SK-N-SH treated with all-trans-retinoic acid at 6 μM for 48 hours (cell line): ENCODE data around the gene FOXJ3.

ENCODE experiments used
- ATAC-seq: fragments of 200-7000 bp; cut with Tn5 transposase; 3 replicates; pipeline ENCODE4 v1.9.1; 2020; ENCODE audit warnings: mild to moderate bottlenecking, moderate library complexity
- ARNTL ChIP-seq: fragments of 450-650 bp; formaldehyde crosslinking; IDR thresholded peaks from 2 replicates; pipeline ENCODE4 v1.5.0; 2020; ENCODE audit warnings: low read depth, mild to moderate bottlenecking, moderate library complexity, borderline replicate concordance
- BACH2 ChIP-seq: fragments of 250-450 bp; sonication (Bioruptor Pico); IDR thresholded peaks from 2 replicates; pipeline ENCODE4 v1.9.0; 2021; ENCODE audit warnings: mild to moderate bottlenecking, borderline replicate concordance
- CREB5 ChIP-seq: fragments of 250-450 bp; sonication (Bioruptor Pico); IDR thresholded peaks from 2 replicates; pipeline ENCODE4 v1.5.1; 2020; ENCODE audit warnings: low read depth, mild to moderate bottlenecking, moderate library complexity
- CSDC2 ChIP-seq: fragments of 250-450 bp; sonication (Bioruptor Pico); IDR thresholded peaks from 2 replicates; pipeline ENCODE4 v1.5.0; 2020; ENCODE audit warnings: mild to moderate bottlenecking, moderate library complexity
- CSRNP3 ChIP-seq: fragments of 250-450 bp; sonication (Bioruptor Pico); IDR thresholded peaks from 2 replicates; pipeline ENCODE4 v1.5.1; 2021; ENCODE audit warnings: mild to moderate bottlenecking, moderate library complexity
- ESRRG ChIP-seq: fragments of 250-450 bp; sonication (Bioruptor Pico); IDR thresholded peaks from 2 replicates; pipeline ENCODE4 v1.6.1; 2021; ENCODE audit warnings: mild to moderate bottlenecking
- GLIS3 ChIP-seq: fragments of 250-450 bp; sonication (Bioruptor Pico); IDR thresholded peaks from 2 replicates; pipeline ENCODE4 v1.5.0; 2020; ENCODE audit warnings: mild to moderate bottlenecking, moderate library complexity
- ISL1 ChIP-seq: fragments of 250-450 bp; sonication (Bioruptor Pico); IDR thresholded peaks from 2 replicates; pipeline ENCODE4 v2.1.2; 2022; ENCODE audit warnings: mild to moderate bottlenecking, moderate library complexity
- OSR1 ChIP-seq: fragments of 250-450 bp; sonication (Bioruptor Pico); IDR thresholded peaks from 2 replicates; pipeline ENCODE4 v1.8.0; 2022; ENCODE audit warnings: moderate library complexity, mild to moderate bottlenecking, inconsistent platforms
- POU6F1 ChIP-seq: fragments of 250-450 bp; sonication (Bioruptor Pico); IDR thresholded peaks from 2 replicates; pipeline ENCODE4 v1.8.0; 2021; ENCODE audit warnings: low read depth, mild to moderate bottlenecking, moderate library complexity, borderline replicate concordance
- PPARA ChIP-seq: fragments of 250-450 bp; sonication (Bioruptor Pico); IDR thresholded peaks from 2 replicates; pipeline ENCODE4 v1.5.0; 2020; ENCODE audit warnings: mild to moderate bottlenecking, borderline replicate concordance
- RARB ChIP-seq: fragments of 250-450 bp; sonication (Bioruptor Pico); IDR thresholded peaks from 2 replicates; pipeline ENCODE4 v1.8.0; 2021; ENCODE audit warnings: mild to moderate bottlenecking, moderate library complexity
- SNAI2 ChIP-seq: fragments of 250-450 bp; sonication (Bioruptor Pico); IDR thresholded peaks from 2 replicates; pipeline ENCODE4 v1.5.0; 2020; ENCODE audit warnings: mild to moderate bottlenecking, moderate library complexity
- TOX ChIP-seq: fragments of 250-450 bp; sonication (Bioruptor Pico); IDR thresholded peaks from 2 replicates; pipeline ENCODE4 v1.8.0; 2021; ENCODE audit warnings: mild to moderate bottlenecking, moderate library complexity, borderline replicate concordance
- TSHZ2 ChIP-seq: fragments of 250-450 bp; sonication (Bioruptor Pico); IDR thresholded peaks from 2 replicates; pipeline ENCODE4 v1.5.0; 2020; ENCODE audit warnings: mild to moderate bottlenecking, moderate library complexity
- ZC3H10 ChIP-seq: fragments of 250-450 bp; sonication (Bioruptor Pico); IDR thresholded peaks from 2 replicates; pipeline ENCODE4 v1.5.1; 2021; ENCODE audit warnings: mild to moderate bottlenecking, moderate library complexity
- ZFP3 ChIP-seq: fragments of 250-450 bp; sonication (Bioruptor Pico); IDR thresholded peaks from 2 replicates; pipeline ENCODE4 v1.5.0; 2020; ENCODE audit warnings: mild to moderate bottlenecking, moderate library complexity
- ZFP30 ChIP-seq: fragments of 450-650 bp; formaldehyde crosslinking; IDR thresholded peaks from 2 replicates; pipeline ENCODE4 v1.5.0; 2022; ENCODE audit warnings: mild to moderate bottlenecking, moderate library complexity
- ZNF565 ChIP-seq: fragments of 450-650 bp; formaldehyde crosslinking; conservative IDR thresholded peaks from 2 replicates; pipeline ENCODE4 v1.5.0; 2020; ENCODE audit warnings: low read depth, mild to moderate bottlenecking, moderate library complexity
- ZNF70 ChIP-seq: fragments of 450-650 bp; formaldehyde crosslinking; IDR thresholded peaks from 2 replicates; pipeline ENCODE4 v1.5.0; 2020; ENCODE audit warnings: mild to moderate bottlenecking, moderate library complexity
- ZNF8 ChIP-seq: fragments of 450-650 bp; formaldehyde crosslinking; IDR thresholded peaks from 2 replicates; pipeline ENCODE4 v1.5.0; 2020; ENCODE audit warnings: mild to moderate bottlenecking, moderate library complexity

The FOXJ3 gene

GRCh38 chr1:42319871-42320484 is 15.1 kb downstream of the FOXJ3 start:
- no peak for ATAC-seq
- no peak for TF ChIP-seq CSRNP3 (CRISPR knock-in tag)
- no peak for TF ChIP-seq ZFP30 (CRISPR knock-in tag)
- TF ChIP-seq ZC3H10 (CRISPR knock-in tag), result no peak
- TF ChIP-seq ZFP3 (CRISPR knock-in tag), result no peak
- TF ChIP-seq ARNTL (CRISPR knock-in tag), result no peak
- TF ChIP-seq TSHZ2 (CRISPR knock-in tag), result no peak
- no peak for TF ChIP-seq TOX (CRISPR knock-in tag)
- no peak for TF ChIP-seq GLIS3 (CRISPR knock-in tag)
- no peak for TF ChIP-seq PPARA (CRISPR knock-in tag)
- no peak for TF ChIP-seq ISL1

- no peak; the same call in 2 of the 3 replicates for ATAC-seq
- TF ChIP-seq ZFP3 (CRISPR knock-in tag) (no peak), TOX (CRISPR knock-in tag) (no peak)
- TF ChIP-seq, all 23 proteins: peak for 0
Measured at GRCh38 chr1:42319128-42319851, 15.7 kb downstream of the FOXJ3 start.

- no peak for ATAC-seq
- TF ChIP-seq RARB, result no peak
- TF ChIP-seq ZFP3 (CRISPR knock-in tag), result no peak
- TF ChIP-seq SNAI2, result no peak
- no peak for TF ChIP-seq CREB5 (CRISPR knock-in tag)
- no peak for TF ChIP-seq CSRNP3 (CRISPR knock-in tag)
- no peak for TF ChIP-seq BACH2
- no peak for TF ChIP-seq PPARA (CRISPR knock-in tag)
- no peak for TF ChIP-seq ESRRG
- no peak for TF ChIP-seq ZC3H10 (CRISPR knock-in tag)
- TF ChIP-seq TOX (CRISPR knock-in tag), result no peak
- no peak for TF ChIP-seq ZNF8 (CRISPR knock-in tag)
- no peak for TF ChIP-seq ZNF565
- TF ChIP-seq CSDC2 (CRISPR knock-in tag), result no peak
- no peak for TF ChIP-seq POU6F1 (CRISPR knock-in tag)
- TF ChIP-seq ZNF70 (CRISPR knock-in tag), result no peak
- no peak for TF ChIP-seq OSR1 (CRISPR knock-in tag)
- TF ChIP-seq GLIS3 (CRISPR knock-in tag), result no peak
Measured at GRCh38 chr1:42318601-42319000, 16.4 kb downstream of the FOXJ3 start.
